GM18517 (cell line): ENCODE measurements around the gene SP7.
"Not testable (repeated sequence)": the region's sequence is repeated elsewhere in the genome, so short reads cannot be mapped to it uniquely, and the experiment has no call there.

ENCODE experiments used
- ATAC-seq: cut with Tn5 transposase; IDR thresholded peaks from one replicate; pipeline ENCODE4 v1.9.1; 2021; ENCODE audit warnings: mild to moderate bottlenecking, moderate library complexity; ENCODE audit not compliant: unreplicated experiment

SP7 gene

GRCh38 chr12:53347905-53348304, 11.8 kb upstream of the SP7 start:
- ATAC-seq = no peak

- no peak for ATAC-seq
Observed at GRCh38 chr12:53346491-53346890, 10.3 kb upstream of the SP7 start.

GRCh38 chr12:53345486-53346188, 9.5 kb upstream of the SP7 start:
- no peak for ATAC-seq

- ATAC-seq = no peak
Observed at GRCh38 chr12:53344824-53345485, 8.8 kb upstream of the SP7 start.

GRCh38 chr12:53344487-53344823, 8.3 kb upstream of the SP7 start:
- no peak for ATAC-seq

GRCh38 chr12:53343969-53344368, 7.8 kb upstream of the SP7 start:
- ATAC-seq = no peak

- ATAC-seq = no peak
Observed at GRCh38 chr12:53343449-53343848, 7.3 kb upstream of the SP7 start.

GRCh38 chr12:53340398-53340797, 4.2 kb upstream of the SP7 start:
- no peak for ATAC-seq

GRCh38 chr12:53338916-53339315, 2.8 kb upstream of the SP7 start:
- ATAC-seq = no peak

GRCh38 chr12:53338017-53338416, 1.9 kb upstream of the SP7 start:
- ATAC-seq = no peak

- no peak for ATAC-seq
Observed at GRCh38 chr12:53334822-53335221, 1.3 kb downstream of the SP7 start.

GRCh38 chr12:53333845-53334244, 2.3 kb downstream of the SP7 start:
- no peak for ATAC-seq

- no peak for ATAC-seq
Observed at GRCh38 chr12:53333289-53333688, 2.9 kb downstream of the SP7 start.

GRCh38 chr12:53332744-53333143, 3.4 kb downstream of the SP7 start:
- ATAC-seq = no peak

- ATAC-seq = not testable (repeated sequence)
Observed at GRCh38 chr12:53332339-53332738, 3.8 kb downstream of the SP7 start.

- ATAC-seq = no peak
Observed at GRCh38 chr12:53330671-53331070, 5.5 kb downstream of the SP7 start.

GRCh38 chr12:53328043-53328435, 8.1 kb downstream of the SP7 start:
- ATAC-seq = no peak

GRCh38 chr12:53327435-53328042, 8.6 kb downstream of the SP7 start:
- no peak for ATAC-seq

GRCh38 chr12:53326460-53327185, 9.5 kb downstream of the SP7 start:
- ATAC-seq = no peak

GRCh38 chr12:53325511-53326061, 10.6 kb downstream of the SP7 start:
- ATAC-seq = no peak

GRCh38 chr12:53324779-53325510, 11.2 kb downstream of the SP7 start:
- peak; percentile 33 for ATAC-seq
